ENCODE results near the gene NEK11. TPM values are rescaled to one million over a fixed set of nuclear protein-coding genes. Genes with fewer than 3 reads are reported as not detected.
"Not testable (repeated sequence)": the region's sequence is repeated elsewhere in the genome, so short reads cannot be mapped to it uniquely, and the experiment has no call there.

Gene NEK11
- total RNA-seq, 1 donor from 2014 or later, result 3.9 TPM

GRCh38 chr3:131324923-131325322 lies 298.2 kb downstream of the NEK11 start:
- no peak for DNase-seq (ENCODE audit: low read depth)
- no peak overlapping the region for H3K4me3 ChIP-seq (ENCODE audit: low read depth, low read length)
- no peak for TF ChIP-seq CTCF (conservative IDR thresholded peaks at IDR 0.05; ENCODE audit: low read depth, low read length)

GRCh38 chr3:131326307-131326706 lies 299.6 kb downstream of the NEK11 start:
- TF ChIP-seq CTCF (conservative IDR thresholded peaks at IDR 0.05; ENCODE audit: low read depth, low read length), result no peak
- H3K4me3 ChIP-seq (ENCODE audit: low read depth, low read length), result no peak overlapping the region
- no peak for DNase-seq (ENCODE audit: low read depth)

GRCh38 chr3:131328721-131329120 lies 302.0 kb downstream of the NEK11 start:
- TF ChIP-seq CTCF (conservative IDR thresholded peaks at IDR 0.05; ENCODE audit: low read depth, low read length), result no peak
- DNase-seq (ENCODE audit: low read depth), result no peak
- H3K4me3 ChIP-seq (ENCODE audit: low read depth, low read length), result no peak overlapping the region

- TF ChIP-seq CTCF (conservative IDR thresholded peaks at IDR 0.05; ENCODE audit: low read depth, low read length), result no peak
- no peak for DNase-seq (ENCODE audit: low read depth)
Observed at GRCh38 chr3:131329774-131330173, 303.1 kb downstream of the NEK11 start.

GRCh38 chr3:131331456-131332085 lies 304.9 kb downstream of the NEK11 start:
- not testable (repeated sequence) for H3K4me3 ChIP-seq (ENCODE audit: low read depth, low read length); DNase-seq (ENCODE audit: low read depth)

More at GRCh38 chr3:131329774-131330173, 303.1 kb downstream of the NEK11 start:
- no peak overlapping the region for H3K4me3 ChIP-seq (ENCODE audit: low read depth, low read length)

- TF ChIP-seq CTCF (conservative IDR thresholded peaks at IDR 0.05; ENCODE audit: low read depth, low read length), result no peak
- DNase-seq (ENCODE audit: low read depth), result no peak
Observed at GRCh38 chr3:131338948-131339640, 312.4 kb downstream of the NEK11 start.

GRCh38 chr3:131341761-131342160 lies 315.1 kb downstream of the NEK11 start:
- H3K4me3 ChIP-seq (ENCODE audit: low read depth, low read length), result no peak overlapping the region
- TF ChIP-seq CTCF (conservative IDR thresholded peaks at IDR 0.05; ENCODE audit: low read depth, low read length), result no peak
- no peak for DNase-seq (ENCODE audit: low read depth)

More at GRCh38 chr3:131338948-131339640, 312.4 kb downstream of the NEK11 start:
- no peak overlapping the region for H3K4me3 ChIP-seq (ENCODE audit: low read depth, low read length)
